HepG2 (cell line): ENCODE results near the gene SRP72. TPM values are rescaled to one million over a fixed set of nuclear protein-coding genes. Genes with fewer than 3 reads are reported as not detected.
A peak's percentile ranks its signal among the peaks of the same experiment; 100 is the strongest.

Source experiments
- ZNF296 ChIP-seq: sonication (generic); formaldehyde crosslinking; conservative IDR thresholded peaks from 2 replicates; pipeline ENCODE4 v1.5.0; 2020; ENCODE audit warnings: mild to moderate bottlenecking, missing genetic modification reagents
- ZNF781 ChIP-seq: sonication (generic); formaldehyde crosslinking; IDR thresholded peaks from 2 replicates; pipeline ENCODE4 v1.5.1; 2020; ENCODE audit warnings: borderline replicate concordance, mild to moderate bottlenecking, missing genetic modification reagents; ENCODE audit errors: not compliant biosample characterization
- polyA plus RNA-seq, 8 experiments: library from polyadenylated mRNA; depleted of rRNA in 3 of 8; stranded (reverse) in 7 of 8; unstranded in 1 of 8; fragments of >200 nt; fragmentation: Illumina TruSeq in 4 of 8; extraction: Trizol in 4 of 8; gene quantifications; 2 replicates each; pipeline versions ENCODE4 v1.2.1 to v1.2.3, GENCODE V29; 2011 to 2016; ENCODE audit warnings: low read depth in 4 of 8, missing spikeins in 1 of 8, mixed read lengths in 1 of 8; ENCODE audit not compliant: insufficient read depth in 1 of 8
- total RNA-seq, 5 experiments: library from RNA; depleted of rRNA; stranded (reverse); fragments of >200 nt; fragmentation: Illumina TruSeq; extraction: Trizol; gene quantifications; 2 replicates each; pipeline ENCODE4 v1.2.3, GENCODE V29; 2016; ENCODE audit warnings: low read depth in 1 of 5
- TF ChIP-seq, protein P1 (sequence below): sonication (generic); formaldehyde crosslinking; IDR thresholded peaks from 2 replicates; pipeline ENCODE4 v1.4.0; 2020; ENCODE audit warnings: missing genetic modification reagents, borderline replicate concordance
- TF ChIP-seq, protein P2 (sequence below): IDR thresholded peaks from 2 replicates; pipeline ENCODE4 v1.6.1; 2016; ENCODE audit warnings: low read depth, missing genetic modification reagents, missing compliant biosample characterization
- TF ChIP-seq, protein P3 (sequence below): sonication (generic); formaldehyde crosslinking; IDR thresholded peaks from 2 replicates; pipeline ENCODE4 v1.5.0; 2020; ENCODE audit warnings: mild to moderate bottlenecking, missing genetic modification reagents, borderline replicate concordance
- TF ChIP-seq, protein P4 (sequence below), 2 experiments: sonication (generic) in 1 of 2; formaldehyde crosslinking in 1 of 2; IDR thresholded peaks; 2 replicates each; pipeline versions ENCODE4 v1.6.1 to v1.9.0; 2014 to 2022; ENCODE audit warnings: antibody characterized with exemption in 1 of 2, borderline replicate concordance in 1 of 2, inconsistent platforms in 1 of 2, low read depth in 1 of 2, missing genetic modification reagents in 1 of 2

The SRP72 gene
- total and polyA plus RNA-seq, 2 of the 13 experiments (the other 11 are each of a cell fraction or from before 2014, with no cell fraction given): 64.9 to 75.6 TPM

DNA sequence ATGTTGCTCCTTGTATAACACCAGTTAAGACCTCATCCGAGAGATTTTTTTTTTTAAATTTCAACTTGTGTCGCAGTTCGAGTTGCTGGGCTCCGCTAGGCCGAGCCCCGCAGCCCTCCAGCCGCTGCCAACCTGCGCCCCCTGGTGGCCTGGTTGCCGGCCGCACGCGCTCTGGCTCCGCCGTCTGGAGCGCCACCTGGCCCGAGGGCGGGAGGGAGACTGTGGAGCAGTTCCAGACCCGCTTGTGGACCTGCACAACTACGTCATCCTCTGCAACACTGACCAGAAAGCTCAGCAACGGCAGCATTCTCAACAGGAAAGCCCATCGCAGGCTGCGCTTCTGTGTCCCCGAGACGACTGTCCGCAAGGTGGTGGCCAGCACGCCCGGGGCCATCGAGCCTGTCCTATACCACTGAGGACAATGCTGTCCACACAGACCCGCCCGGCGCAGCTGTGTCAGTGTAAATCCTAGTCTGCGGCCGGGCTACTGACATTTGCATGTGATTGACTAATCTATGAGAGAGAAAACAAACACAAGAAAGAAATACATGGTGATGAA, 77.2 kb downstream of the SRP72 start (continued):
- TF ChIP-seq, protein P1, sequence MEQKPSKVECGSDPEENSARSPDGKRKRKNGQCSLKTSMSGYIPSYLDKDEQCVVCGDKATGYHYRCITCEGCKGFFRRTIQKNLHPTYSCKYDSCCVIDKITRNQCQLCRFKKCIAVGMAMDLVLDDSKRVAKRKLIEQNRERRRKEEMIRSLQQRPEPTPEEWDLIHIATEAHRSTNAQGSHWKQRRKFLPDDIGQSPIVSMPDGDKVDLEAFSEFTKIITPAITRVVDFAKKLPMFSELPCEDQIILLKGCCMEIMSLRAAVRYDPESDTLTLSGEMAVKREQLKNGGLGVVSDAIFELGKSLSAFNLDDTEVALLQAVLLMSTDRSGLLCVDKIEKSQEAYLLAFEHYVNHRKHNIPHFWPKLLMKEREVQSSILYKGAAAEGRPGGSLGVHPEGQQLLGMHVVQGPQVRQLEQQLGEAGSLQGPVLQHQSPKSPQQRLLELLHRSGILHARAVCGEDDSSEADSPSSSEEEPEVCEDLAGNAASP (CRISPR knock-in tag): 0 out of 2 replicates have a peak, but pooled peaks have one; percentile 47
- TF ChIP-seq ZNF296 (CRISPR knock-in tag) (no peak), ZNF781 (no peak)
- TF ChIP-seq, protein P2, sequence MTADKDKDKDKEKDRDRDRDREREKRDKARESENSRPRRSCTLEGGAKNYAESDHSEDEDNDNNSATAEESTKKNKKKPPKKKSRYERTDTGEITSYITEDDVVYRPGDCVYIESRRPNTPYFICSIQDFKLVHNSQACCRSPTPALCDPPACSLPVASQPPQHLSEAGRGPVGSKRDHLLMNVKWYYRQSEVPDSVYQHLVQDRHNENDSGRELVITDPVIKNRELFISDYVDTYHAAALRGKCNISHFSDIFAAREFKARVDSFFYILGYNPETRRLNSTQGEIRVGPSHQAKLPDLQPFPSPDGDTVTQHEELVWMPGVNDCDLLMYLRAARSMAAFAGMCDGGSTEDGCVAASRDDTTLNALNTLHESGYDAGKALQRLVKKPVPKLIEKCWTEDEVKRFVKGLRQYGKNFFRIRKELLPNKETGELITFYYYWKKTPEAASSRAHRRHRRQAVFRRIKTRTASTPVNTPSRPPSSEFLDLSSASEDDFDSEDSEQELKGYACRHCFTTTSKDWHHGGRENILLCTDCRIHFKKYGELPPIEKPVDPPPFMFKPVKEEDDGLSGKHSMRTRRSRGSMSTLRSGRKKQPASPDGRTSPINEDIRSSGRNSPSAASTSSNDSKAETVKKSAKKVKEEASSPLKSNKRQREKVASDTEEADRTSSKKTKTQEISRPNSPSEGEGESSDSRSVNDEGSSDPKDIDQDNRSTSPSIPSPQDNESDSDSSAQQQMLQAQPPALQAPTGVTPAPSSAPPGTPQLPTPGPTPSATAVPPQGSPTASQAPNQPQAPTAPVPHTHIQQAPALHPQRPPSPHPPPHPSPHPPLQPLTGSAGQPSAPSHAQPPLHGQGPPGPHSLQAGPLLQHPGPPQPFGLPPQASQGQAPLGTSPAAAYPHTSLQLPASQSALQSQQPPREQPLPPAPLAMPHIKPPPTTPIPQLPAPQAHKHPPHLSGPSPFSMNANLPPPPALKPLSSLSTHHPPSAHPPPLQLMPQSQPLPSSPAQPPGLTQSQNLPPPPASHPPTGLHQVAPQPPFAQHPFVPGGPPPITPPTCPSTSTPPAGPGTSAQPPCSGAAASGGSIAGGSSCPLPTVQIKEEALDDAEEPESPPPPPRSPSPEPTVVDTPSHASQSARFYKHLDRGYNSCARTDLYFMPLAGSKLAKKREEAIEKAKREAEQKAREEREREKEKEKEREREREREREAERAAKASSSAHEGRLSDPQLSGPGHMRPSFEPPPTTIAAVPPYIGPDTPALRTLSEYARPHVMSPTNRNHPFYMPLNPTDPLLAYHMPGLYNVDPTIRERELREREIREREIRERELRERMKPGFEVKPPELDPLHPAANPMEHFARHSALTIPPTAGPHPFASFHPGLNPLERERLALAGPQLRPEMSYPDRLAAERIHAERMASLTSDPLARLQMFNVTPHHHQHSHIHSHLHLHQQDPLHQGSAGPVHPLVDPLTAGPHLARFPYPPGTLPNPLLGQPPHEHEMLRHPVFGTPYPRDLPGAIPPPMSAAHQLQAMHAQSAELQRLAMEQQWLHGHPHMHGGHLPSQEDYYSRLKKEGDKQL (CRISPR knock-in tag): 0 out of 2 replicates have a peak, but pooled peaks have one; percentile 37
- TF ChIP-seq, protein P3, sequence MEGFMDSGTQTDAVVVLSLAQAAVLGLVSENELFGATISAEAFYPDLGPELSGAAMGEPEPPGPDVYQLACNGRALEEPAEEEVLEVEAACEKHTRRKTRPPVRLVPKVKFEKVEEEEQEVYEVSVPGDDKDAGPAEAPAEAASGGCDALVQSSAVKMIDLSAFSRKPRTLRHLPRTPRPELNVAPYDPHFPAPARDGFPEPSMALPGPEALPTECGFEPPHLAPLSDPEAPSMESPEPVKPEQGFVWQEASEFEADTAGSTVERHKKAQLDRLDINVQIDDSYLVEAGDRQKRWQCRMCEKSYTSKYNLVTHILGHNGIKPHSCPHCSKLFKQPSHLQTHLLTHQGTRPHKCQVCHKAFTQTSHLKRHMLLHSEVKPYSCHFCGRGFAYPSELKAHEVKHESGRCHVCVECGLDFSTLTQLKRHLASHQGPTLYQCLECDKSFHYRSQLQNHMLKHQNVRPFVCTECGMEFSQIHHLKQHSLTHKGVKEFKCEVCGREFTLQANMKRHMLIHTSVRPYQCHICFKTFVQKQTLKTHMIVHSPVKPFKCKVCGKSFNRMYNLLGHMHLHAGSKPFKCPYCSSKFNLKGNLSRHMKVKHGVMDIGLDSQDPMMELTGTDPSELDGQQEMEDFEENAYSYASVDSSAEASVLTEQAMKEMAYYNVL (CRISPR knock-in tag): 0 out of 2 replicates have a peak, but pooled peaks have one; percentile 45
- TF ChIP-seq, protein P4, sequence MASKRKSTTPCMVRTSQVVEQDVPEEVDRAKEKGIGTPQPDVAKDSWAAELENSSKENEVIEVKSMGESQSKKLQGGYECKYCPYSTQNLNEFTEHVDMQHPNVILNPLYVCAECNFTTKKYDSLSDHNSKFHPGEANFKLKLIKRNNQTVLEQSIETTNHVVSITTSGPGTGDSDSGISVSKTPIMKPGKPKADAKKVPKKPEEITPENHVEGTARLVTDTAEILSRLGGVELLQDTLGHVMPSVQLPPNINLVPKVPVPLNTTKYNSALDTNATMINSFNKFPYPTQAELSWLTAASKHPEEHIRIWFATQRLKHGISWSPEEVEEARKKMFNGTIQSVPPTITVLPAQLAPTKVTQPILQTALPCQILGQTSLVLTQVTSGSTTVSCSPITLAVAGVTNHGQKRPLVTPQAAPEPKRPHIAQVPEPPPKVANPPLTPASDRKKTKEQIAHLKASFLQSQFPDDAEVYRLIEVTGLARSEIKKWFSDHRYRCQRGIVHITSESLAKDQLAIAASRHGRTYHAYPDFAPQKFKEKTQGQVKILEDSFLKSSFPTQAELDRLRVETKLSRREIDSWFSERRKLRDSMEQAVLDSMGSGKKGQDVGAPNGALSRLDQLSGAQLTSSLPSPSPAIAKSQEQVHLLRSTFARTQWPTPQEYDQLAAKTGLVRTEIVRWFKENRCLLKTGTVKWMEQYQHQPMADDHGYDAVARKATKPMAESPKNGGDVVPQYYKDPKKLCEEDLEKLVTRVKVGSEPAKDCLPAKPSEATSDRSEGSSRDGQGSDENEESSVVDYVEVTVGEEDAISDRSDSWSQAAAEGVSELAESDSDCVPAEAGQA (IDR thresholded peaks at IDR 0.05; ENCODE audit: low read depth): no peak
- TF ChIP-seq, protein P4 (CRISPR knock-in tag; IDR thresholded peaks at IDR 0.05; ENCODE audit: borderline replicate concordance): no peak
